ENCODE results near the gene SERTAD2. TPM values are rescaled to one million over a fixed set of nuclear protein-coding genes. Genes with fewer than 3 reads are reported as not detected.

SERTAD2 gene
- total RNA-seq, 1 donor from 2014 or later: 6.2 TPM

DNA sequence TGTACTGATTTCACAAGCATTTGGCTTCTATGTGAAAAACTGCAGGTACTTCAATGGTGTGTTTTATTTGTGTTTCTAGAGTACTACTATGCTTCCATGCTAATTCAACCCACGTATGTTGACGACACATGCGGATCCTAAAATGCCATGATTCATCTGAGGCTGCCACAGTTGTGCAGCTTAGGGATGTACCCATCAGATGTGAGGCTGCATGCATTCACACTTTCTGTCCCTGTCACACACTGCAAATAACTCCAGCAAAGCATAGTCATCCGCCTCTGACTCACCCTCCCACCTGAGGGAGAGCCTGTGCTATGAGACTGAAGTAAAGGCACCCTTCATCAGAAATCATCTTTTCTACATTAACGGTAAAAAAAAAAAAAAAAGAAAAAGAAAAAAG is 22.1 kb upstream of the SERTAD2 start:
- DNase-seq (ENCODE audit: low read depth in 2 of 2): no peak

- DNase-seq (ENCODE audit: low read depth in 2 of 2): no peak
Measured at GRCh38 chr2:64672708-64673107, 19.0 kb upstream of the SERTAD2 start.

DNA sequence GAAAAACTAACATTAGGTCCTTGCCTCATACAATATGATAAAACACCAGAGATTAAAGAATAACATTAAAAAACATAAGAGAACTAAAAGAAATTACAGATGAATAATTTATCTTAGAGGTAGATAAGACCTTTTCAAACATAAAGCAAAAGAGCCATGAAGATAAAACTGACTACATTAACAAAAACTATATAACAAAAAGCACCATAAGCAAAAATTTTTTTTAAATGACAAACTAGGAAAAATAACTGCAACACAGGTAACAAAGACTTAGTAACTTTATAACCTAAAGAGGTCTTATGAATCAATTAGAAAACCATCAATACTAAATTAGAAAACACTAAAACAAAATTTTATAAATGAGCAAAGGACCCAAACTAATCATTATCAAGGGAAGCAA is 16.3 kb upstream of the SERTAD2 start:
- DNase-seq (ENCODE audit: low read depth in 2 of 2): no peak

- DNase-seq (ENCODE audit: low read depth in 2 of 2): peak in 1 of 2 donors; percentile 31
Measured at GRCh38 chr2:64669288-64669687, 15.6 kb upstream of the SERTAD2 start.

DNA sequence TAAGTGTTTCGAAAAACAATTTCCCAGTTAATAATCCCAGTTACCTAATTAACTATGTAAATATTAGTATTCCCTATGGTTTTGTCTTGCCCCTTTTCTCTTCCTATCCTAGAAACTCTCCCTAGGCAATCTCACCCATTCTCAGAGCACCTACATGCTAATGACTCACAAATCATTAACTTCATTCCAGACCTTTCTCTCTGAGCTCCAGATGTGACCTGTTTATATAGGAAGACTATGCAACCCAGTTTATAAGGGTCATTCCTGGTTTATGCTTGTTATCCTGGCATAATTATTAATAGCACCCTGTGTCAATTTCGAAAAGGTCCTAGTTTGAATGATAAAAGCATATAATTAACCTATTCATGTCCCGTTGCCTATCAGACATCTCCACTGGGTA is 14.8 kb upstream of the SERTAD2 start:
- DNase-seq (ENCODE audit: low read depth in 2 of 2): no peak

DNA sequence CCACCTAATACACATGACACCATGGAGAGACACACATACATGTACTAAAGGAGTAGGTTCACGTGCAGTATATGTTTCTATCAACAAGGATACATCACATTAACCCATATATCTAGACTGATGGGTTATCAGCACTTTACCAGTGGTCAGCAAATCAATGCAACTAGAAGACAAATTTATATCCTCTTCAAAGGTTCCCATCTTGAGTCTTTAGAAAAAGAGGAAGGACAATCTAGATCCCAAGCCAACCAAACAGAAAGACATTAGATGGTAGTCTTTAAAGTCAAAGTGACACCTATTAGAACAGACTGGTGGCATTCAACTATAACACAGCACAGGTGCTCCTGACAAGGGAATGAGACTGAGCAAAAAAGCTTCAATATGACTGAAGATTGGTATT is 13.8 kb upstream of the SERTAD2 start:
- DNase-seq (ENCODE audit: low read depth in 2 of 2): no peak

- peak; percentile 25 to 40 for DNase-seq (ENCODE audit: low read depth in 2 of 2)
Measured at GRCh38 chr2:64666810-64667438, 13.2 kb upstream of the SERTAD2 start.

DNA sequence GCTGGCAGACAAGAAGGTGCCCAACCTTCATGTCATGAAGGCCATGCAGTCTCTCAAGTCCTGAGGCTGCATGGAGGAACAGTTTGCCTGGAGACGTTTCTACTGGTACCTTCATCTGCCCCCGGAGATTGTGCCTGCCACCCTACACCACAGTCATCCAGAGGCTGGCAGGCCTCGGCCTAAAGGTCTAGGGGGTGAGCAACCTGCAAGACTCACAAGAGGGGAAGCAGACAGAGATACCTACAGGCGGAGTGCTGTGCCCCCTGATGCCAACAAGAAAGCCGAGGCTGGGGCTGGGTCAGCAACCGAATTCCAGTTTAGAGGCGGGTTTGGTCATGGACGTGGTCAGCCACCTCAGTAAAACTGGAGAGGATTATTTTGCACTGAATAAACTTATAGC is 12.0 kb upstream of the SERTAD2 start:
- no peak for DNase-seq (ENCODE audit: low read depth in 2 of 2)

DNA sequence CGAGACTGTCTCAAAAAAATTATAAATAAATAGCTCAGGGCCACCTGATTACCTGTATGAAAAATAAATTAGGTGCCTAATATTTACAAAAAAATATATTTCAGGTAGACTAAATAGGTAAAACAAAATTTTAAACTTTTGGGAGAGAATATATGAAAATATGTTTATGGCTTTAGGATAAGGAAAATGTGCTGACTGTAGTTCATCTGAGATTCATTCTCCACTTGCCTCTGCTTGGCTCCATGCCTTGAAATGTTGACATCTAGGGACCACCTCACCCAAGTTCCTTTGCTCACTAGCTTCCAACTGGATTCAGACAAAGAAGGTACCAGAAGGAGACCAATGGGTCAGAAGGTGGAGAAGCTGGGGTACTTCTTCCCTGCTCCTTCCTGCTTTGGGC is 9.7 kb upstream of the SERTAD2 start:
- DNase-seq (ENCODE audit: low read depth in 2 of 2): no peak

- no peak for DNase-seq (ENCODE audit: low read depth in 2 of 2)
Measured at GRCh38 chr2:64661741-64662169, 8.0 kb upstream of the SERTAD2 start.

DNA sequence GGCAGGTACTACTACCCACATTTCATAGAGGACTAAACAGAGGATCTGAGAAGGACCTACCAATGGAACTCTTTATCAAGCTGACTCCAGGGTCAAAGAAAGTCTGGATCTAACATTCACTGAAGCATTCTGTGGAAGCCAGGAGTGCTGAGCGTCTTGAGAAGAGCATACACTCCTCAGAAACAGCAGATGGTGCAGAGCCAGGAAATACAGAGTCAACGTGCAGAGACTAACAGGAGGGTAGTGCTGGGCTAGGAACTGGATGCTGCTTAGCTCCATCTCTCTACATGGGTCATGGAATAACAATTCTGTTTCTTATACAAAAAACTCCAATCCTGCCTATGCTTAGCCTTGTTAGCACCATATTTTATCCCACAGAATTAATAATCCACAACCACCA is 5.5 kb upstream of the SERTAD2 start:
- no peak for DNase-seq (ENCODE audit: low read depth in 2 of 2)

- no peak for DNase-seq (ENCODE audit: low read depth in 2 of 2)
Measured at GRCh38 chr2:64658269-64658668, 4.6 kb upstream of the SERTAD2 start.

- no peak for DNase-seq (ENCODE audit: low read depth in 2 of 2)
Measured at GRCh38 chr2:64657411-64657810, 3.7 kb upstream of the SERTAD2 start.

DNA sequence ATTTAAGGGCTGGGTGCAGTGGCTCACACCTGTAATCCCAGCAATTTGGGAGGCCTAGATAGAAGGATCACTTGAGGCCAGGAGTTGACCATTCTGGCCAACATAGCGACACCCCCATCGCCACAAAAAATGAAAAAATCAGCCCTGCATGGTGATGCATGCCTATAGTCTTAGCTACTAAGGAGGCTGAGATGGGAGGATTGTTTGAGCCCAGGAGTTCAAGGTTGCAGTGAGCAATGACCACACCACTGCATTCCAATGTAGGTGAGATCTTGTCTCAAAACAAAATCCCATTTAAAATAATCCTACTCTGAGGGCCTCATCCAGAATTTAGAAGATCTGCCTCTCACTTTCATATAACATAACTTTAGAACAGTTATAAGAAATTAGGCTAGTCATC is 2.7 kb upstream of the SERTAD2 start:
- no peak for DNase-seq (ENCODE audit: low read depth in 2 of 2)

- DNase-seq (ENCODE audit: low read depth in 2 of 2): no peak
Measured at GRCh38 chr2:64655873-64656272, 2.2 kb upstream of the SERTAD2 start.

- peak; percentile 38 to 63 for DNase-seq (ENCODE audit: low read depth in 2 of 2)
Measured at GRCh38 chr2:64655018-64655664, 1.4 kb upstream of the SERTAD2 start.

DNA sequence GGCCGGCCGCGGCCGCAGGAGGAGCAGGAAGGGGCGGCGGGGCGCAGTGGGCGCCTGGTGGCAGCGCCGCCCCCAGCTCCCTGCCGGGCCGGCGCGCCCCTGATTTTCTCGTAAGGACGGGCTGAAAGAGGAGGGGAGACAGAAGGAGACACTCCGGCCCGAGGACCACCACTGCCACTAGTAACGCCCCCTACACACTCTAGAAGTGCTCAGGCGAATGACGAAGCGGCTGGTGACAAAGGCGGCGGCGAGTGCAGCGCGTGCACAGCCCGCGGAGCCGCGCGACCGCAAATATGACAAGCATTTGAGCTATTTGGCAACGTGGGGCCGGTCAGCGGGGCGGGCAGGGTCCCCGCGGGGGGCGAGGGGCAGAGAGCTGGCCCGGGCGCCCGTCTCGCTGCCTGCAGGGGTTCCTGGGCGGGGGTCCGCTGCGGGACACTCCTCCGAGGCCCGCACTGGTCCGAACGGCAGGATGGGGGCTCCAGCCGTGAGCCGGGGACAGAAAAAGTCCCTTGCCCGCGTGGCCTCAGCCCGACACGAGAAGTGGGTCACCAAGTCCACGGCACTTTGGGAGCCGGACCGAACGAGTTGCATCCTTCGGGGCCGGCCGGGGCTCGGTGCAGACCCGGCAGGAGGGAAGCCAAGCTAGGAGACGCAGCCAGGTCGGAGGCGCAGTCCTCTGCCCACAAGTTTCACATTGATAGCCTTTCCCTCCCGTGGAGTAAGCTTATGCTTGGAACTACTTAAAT is 524 bp upstream of the SERTAD2 start:
- peak; percentile 84 to 88 for DNase-seq (ENCODE audit: low read depth in 2 of 2)

GRCh38 chr2:64652231-64653108 is 1.2 kb downstream of the SERTAD2 start:
- DNase-seq (ENCODE audit: low read depth in 2 of 2): peak; percentile 50 to 57

DNA sequence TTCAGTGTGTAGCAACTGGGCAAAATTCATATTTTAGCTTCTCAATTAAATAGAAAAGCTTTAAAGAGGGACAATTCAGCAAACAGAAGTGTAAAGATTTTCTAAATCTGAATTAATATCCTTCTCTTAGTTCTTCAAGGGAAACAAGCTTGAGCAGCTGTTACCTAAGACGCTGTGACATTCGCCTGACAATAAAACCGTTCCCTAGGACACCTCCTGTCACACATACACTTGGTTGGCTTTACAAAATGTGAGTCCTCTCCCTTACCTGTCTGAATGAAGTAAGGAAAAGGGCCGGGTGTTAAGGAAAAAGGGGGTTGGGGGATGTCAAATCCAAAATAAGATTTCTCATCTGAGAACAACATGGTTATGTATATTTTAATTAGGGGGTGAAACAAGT is 2.1 kb downstream of the SERTAD2 start:
- DNase-seq (ENCODE audit: low read depth in 2 of 2): no peak

GRCh38 chr2:64650722-64651338 is 2.9 kb downstream of the SERTAD2 start:
- no peak for DNase-seq (ENCODE audit: low read depth in 2 of 2)

DNA sequence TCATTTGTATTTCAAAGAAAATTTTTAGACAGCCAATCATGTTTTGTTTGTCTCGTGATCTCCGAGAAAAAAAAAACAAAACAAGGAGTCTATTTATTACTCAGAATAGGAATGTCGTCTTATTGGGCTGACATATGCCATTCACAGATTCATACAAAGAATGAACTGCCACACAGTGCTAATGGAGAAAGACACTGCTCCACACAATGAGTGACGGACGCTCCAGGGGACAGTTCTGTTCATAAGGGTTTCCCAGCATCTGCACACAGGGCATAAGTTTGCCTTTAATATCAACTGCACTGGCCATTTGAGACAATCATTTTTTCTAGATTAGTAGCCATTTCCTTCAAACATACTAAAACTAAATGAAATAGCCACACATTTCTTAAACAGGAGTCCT is 3.4 kb downstream of the SERTAD2 start:
- no peak for DNase-seq (ENCODE audit: low read depth in 2 of 2)
